Progenitor cell of endocrine pancreas (in vitro differentiated cells): ENCODE measurements around the gene ZW10. TPM values are rescaled to one million over a fixed set of nuclear protein-coding genes. Genes with fewer than 3 reads are reported as not detected.
A peak's percentile ranks its signal among the peaks of the same experiment; 100 is the strongest.

Experiments
- DNase-seq: peaks from one replicate; pipeline ENCODE4 v3.0.0; 2021; ENCODE audit warnings: low spot score; ENCODE audit not compliant: unreplicated experiment
- H3K27ac Mint-ChIP-seq: 2 replicates; pipeline ENCODE4 v1.8.0; 2021; ENCODE audit warnings: mild to moderate bottlenecking, moderate library complexity, mixed read lengths
- H3K27me3 Mint-ChIP-seq: 2 replicates; pipeline ENCODE4 v1.8.0; 2021; ENCODE audit warnings: mixed read lengths
- H3K36me3 Mint-ChIP-seq: 2 replicates; pipeline ENCODE4 v1.8.0; 2022; ENCODE audit warnings: mixed read lengths; ENCODE audit not compliant: insufficient read depth
- H3K4me1 Mint-ChIP-seq: 2 replicates; pipeline ENCODE4 v1.8.0; 2021; ENCODE audit warnings: low read depth, mixed read lengths
- H3K4me3 Mint-ChIP-seq: 2 replicates; pipeline ENCODE4 v1.8.0; 2021; ENCODE audit warnings: low read depth, mild to moderate bottlenecking, moderate library complexity, mixed read lengths
- H3K9me3 Mint-ChIP-seq: 2 replicates; pipeline ENCODE4 v1.8.0; 2021; ENCODE audit warnings: low read depth, mixed read lengths
- total RNA-seq: library from RNA; stranded (reverse); gene quantifications from 2 replicates; pipeline ENCODE4 v1.2.1, GENCODE V29; 2021
- TF ChIP-seq, protein P1 (sequence below): fragments of 200-600 bp; sonication (generic); IDR thresholded peaks from one replicate; pipeline ENCODE4 v1.5.0; 2021; ENCODE audit warnings: antibody characterized with exemption, mild to moderate bottlenecking; ENCODE audit not compliant: unreplicated experiment

Gene ZW10
- total RNA-seq, 1 donor from 2014 or later: 18.9 TPM

DNA sequence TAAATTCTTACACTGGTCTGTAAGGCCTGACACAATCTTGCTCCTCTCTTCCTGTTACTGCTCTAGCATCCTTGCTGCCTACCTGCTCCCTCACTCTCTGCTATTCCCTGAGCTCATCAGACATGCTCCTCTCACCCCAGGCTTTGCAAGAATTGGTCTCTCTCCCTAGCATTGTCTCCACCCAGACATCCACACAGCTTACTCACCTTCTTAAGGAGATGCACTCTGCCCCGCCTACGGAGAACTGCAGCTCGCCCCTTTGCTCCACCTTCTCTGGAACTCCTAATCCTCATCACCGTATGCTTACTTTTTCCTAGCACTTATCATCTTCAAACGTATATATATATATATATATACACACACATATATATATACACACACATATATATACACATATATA, 44.0 kb downstream of the ZW10 start:
- no peaks in the 10 kb centered on the region for H3K36me3 Mint-ChIP-seq
- no peak overlapping the region for H3K4me3 Mint-ChIP-seq
- no peak for DNase-seq

DNA sequence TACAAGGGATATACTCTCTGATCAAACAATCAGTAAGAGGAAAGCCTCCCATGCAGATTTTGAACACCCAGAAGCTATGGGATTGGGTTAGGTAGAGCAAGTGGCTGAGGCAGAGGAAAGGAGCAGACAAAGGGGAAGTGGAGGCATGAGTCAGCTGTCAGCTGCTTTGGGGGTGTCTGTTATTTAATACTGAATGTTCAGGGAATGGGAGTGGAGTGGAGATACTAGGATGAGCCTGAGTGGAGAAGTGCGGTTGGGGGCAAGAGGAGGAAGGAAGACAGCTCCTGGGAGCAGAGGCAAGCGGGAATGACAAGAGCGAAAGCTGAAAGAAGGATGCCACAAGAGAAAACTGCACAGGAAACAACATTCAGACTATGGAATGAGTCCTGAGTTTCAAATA, 44.7 kb downstream of the ZW10 start:
- DNase-seq: no peak
- H3K9me3 Mint-ChIP-seq: no peaks in the 10 kb centered on the region
- H3K36me3 Mint-ChIP-seq: no peaks in the 10 kb centered on the region
- TF ChIP-seq, protein P1, sequence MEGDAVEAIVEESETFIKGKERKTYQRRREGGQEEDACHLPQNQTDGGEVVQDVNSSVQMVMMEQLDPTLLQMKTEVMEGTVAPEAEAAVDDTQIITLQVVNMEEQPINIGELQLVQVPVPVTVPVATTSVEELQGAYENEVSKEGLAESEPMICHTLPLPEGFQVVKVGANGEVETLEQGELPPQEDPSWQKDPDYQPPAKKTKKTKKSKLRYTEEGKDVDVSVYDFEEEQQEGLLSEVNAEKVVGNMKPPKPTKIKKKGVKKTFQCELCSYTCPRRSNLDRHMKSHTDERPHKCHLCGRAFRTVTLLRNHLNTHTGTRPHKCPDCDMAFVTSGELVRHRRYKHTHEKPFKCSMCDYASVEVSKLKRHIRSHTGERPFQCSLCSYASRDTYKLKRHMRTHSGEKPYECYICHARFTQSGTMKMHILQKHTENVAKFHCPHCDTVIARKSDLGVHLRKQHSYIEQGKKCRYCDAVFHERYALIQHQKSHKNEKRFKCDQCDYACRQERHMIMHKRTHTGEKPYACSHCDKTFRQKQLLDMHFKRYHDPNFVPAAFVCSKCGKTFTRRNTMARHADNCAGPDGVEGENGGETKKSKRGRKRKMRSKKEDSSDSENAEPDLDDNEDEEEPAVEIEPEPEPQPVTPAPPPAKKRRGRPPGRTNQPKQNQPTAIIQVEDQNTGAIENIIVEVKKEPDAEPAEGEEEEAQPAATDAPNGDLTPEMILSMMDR: no peak
- H3K27ac Mint-ChIP-seq: peak overlapping the region; percentile 12
- H3K27me3 Mint-ChIP-seq: no peaks in the 10 kb centered on the region
- peaks cover 26% of the 10 kb centered on the region for H3K4me1 Mint-ChIP-seq
- no peak overlapping the region for H3K4me3 Mint-ChIP-seq

More for the DNA sequence above, 44.0 kb downstream of the ZW10 start:
- no peaks in the 10 kb centered on the region for H3K9me3 Mint-ChIP-seq
- no peaks in the 10 kb centered on the region for H3K27me3 Mint-ChIP-seq
- TF ChIP-seq, protein P1: no peak
- no peak overlapping the region for H3K27ac Mint-ChIP-seq
- peaks cover 22% of the 10 kb centered on the region for H3K4me1 Mint-ChIP-seq

DNA sequence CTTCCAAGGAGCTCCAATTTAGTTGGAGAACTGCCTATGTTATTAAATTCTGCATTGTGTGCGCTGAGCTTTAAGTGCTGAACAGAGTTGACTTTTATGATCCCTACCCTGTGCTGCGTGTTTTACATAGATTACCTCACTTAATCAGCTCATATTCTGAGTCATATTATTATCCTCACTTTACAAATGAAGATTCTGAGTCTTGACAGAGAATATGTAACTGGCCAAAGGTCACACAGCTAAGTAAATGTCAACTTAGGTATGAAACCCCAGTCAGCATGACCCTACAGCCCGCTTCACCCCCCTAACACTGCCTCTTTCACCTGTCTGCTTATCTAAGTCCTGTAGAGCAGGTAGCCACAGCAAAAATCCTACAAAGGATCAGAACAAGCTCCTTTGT, 47.6 kb downstream of the ZW10 start:
- Mint-ChIP-seq H3K4me3 (peak overlapping the region; percentile 1), H3K36me3 (peaks cover 2% of the 10 kb centered on the region), H3K27me3 (no peaks in the 10 kb centered on the region), H3K9me3 (peaks cover 1% of the 10 kb centered on the region), H3K27ac (peak overlapping the region; percentile 73), H3K4me1 (peaks cover 39% of the 10 kb centered on the region)
- TF ChIP-seq, protein P1: no peak
- no peak for DNase-seq

- Mint-ChIP-seq H3K9me3 (peaks cover 4% of the 10 kb centered on the region), H3K27me3 (no peaks in the 10 kb centered on the region), H3K27ac (no peak overlapping the region), H3K36me3 (peaks cover 5% of the 10 kb centered on the region), H3K4me3 (no peak overlapping the region), H3K4me1 (peaks cover 39% of the 10 kb centered on the region)
- TF ChIP-seq, protein P1: no peak
- DNase-seq: no peak
These were observed 48.1 kb downstream of the ZW10 start for GRCh38 chr11:113725407-113725806.

- H3K36me3 Mint-ChIP-seq: peaks cover 5% of the 10 kb centered on the region
- TF ChIP-seq, protein P1: no peak
- no peak for DNase-seq
- no peaks in the 10 kb centered on the region for H3K27me3 Mint-ChIP-seq
- H3K27ac Mint-ChIP-seq: no peak overlapping the region
- peaks cover 4% of the 10 kb centered on the region for H3K9me3 Mint-ChIP-seq
- no peak overlapping the region for H3K4me3 Mint-ChIP-seq
- H3K4me1 Mint-ChIP-seq: peaks cover 39% of the 10 kb centered on the region
These were observed 48.7 kb downstream of the ZW10 start for GRCh38 chr11:113724778-113725177.
